Measurements from ENCODE around the gene ZFP36L1. TPM values are rescaled to one million over a fixed set of nuclear protein-coding genes. Genes with fewer than 3 reads are reported as not detected.

Gene ZFP36L1
- total RNA-seq, 1 donor from 2014 or later = 180 TPM

DNA sequence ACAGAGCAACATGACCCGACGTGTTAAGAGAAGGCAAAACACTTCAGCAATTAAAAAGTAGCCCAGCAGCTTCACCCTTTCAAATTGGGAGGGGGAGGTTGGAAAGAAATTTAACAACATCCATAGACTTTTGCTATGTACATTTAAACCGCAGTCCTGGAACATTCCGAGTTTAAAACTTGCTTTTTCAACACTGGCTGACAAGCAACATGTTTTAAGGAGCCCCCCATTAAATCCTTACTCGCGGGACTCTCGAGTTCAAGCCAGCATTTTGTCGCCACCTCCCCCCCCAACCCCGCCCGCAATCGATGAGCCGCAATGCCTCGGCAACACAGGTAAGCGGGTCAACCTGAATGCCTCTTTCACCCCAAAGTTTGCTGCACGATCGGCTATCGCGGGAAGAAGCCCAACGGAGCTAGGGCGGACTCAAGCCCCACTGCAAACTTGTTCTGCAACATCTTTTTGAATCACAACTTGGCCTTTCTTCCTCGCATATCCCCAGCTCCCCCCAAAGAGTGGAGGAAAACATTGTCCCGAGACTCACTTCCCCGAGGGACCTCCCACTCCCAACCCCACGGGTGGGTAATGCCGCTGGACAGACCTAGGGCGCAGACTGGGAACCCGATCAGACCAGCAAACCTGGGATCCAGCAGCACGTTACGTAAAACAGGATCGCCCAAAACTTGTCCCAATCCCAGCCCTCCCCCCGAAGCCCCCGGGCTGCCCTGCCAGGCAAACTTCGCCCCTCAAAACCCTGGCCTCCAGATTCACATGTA lies 777 bp downstream of the ZFP36L1 start:
- Mint-ChIP-seq H3K27me3 (ENCODE audit: low read depth) (no peaks in the 10 kb centered on the region), H3K4me3 (ENCODE audit: unreplicated experiment) (peak overlapping the region; percentile 90), H3K27ac (ENCODE audit: unreplicated experiment) (peak overlapping the region; percentile 99), H3K4me1 (ENCODE audit: low read depth) (peaks cover 62% of the 10 kb centered on the region), H3K36me3 (ENCODE audit: low read depth) (peaks cover 38% of the 10 kb centered on the region), H3K9me3 (ENCODE audit: low read depth) (no peaks in the 10 kb centered on the region)
- TF ChIP-seq, protein P1, sequence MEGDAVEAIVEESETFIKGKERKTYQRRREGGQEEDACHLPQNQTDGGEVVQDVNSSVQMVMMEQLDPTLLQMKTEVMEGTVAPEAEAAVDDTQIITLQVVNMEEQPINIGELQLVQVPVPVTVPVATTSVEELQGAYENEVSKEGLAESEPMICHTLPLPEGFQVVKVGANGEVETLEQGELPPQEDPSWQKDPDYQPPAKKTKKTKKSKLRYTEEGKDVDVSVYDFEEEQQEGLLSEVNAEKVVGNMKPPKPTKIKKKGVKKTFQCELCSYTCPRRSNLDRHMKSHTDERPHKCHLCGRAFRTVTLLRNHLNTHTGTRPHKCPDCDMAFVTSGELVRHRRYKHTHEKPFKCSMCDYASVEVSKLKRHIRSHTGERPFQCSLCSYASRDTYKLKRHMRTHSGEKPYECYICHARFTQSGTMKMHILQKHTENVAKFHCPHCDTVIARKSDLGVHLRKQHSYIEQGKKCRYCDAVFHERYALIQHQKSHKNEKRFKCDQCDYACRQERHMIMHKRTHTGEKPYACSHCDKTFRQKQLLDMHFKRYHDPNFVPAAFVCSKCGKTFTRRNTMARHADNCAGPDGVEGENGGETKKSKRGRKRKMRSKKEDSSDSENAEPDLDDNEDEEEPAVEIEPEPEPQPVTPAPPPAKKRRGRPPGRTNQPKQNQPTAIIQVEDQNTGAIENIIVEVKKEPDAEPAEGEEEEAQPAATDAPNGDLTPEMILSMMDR (IDR thresholded peaks at IDR 0.05) = no peak
- no peak for DNase-seq (ENCODE audit: low spot score)

DNA sequence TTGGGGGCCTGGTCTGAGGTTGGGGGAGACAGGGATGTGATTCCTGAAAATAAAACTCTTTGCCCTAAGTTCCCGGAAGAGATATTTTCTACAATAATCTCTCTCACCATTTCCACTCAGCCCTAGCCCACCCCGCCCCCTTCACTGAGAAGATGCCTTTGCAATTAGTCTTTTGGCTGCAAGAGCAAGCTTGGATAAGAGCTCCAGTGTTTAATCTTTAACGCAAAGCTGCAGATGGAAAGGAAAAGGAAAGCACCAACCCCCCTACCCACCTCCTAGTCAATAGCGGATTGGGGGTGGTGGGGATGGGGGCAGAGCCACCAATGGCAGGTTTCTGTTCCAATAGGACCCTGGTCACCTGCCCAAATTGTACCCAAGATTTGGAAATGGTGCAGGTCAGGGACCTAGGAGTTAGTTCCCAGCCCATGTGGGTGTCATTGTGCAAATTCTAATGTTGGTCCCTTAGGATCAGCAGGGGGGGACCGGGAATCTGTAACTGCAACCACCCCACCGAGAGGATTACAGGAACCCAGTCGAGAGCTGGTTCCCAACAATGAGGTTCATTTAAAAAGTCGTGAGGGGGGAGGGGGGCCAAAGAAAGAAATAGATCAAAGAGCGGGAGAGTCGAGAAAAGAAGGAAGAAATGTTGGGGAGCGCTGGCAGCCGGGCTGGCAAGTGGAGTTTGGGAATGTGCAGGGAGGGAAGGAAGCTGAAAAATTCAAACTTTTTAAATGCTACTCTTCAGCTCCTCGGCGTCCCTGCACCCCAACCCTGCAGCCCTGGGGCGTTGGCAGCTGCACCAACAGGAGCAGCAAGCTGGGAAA lies 1.6 kb downstream of the ZFP36L1 start:
- Mint-ChIP-seq H3K27me3 (ENCODE audit: low read depth) (no peaks in the 10 kb centered on the region), H3K27ac (ENCODE audit: unreplicated experiment) (peak overlapping the region; percentile 99), H3K36me3 (ENCODE audit: low read depth) (peaks cover 40% of the 10 kb centered on the region), H3K9me3 (ENCODE audit: low read depth) (no peaks in the 10 kb centered on the region), H3K4me1 (ENCODE audit: low read depth) (peaks cover 62% of the 10 kb centered on the region), H3K4me3 (ENCODE audit: unreplicated experiment) (peak overlapping the region; percentile 90)
- TF ChIP-seq, protein P1 (IDR thresholded peaks at IDR 0.05) = no peak
- no peak for DNase-seq (ENCODE audit: low spot score)

DNA sequence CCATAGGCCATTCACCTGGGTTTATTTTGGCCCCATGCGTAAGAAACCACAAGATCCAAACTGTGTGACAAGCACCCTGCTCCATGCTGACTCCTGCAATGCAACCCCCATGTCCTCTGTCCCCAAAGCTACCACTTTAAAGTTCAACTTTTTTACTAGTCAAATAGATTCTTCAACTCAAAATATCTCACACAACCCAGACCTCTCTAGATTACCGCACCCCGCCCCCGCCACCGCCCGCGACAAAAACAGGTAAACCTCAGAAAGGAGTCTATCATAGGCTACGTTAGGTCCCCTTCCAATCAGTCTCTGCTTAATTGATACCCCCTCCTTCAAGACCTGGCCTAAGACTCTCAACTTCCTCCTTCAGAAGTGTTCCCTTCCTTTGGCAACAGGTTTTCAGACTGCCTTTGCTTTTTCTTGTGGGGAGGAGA lies 2.2 kb downstream of the ZFP36L1 start:
- DNase-seq (ENCODE audit: low spot score) = no peak

DNA sequence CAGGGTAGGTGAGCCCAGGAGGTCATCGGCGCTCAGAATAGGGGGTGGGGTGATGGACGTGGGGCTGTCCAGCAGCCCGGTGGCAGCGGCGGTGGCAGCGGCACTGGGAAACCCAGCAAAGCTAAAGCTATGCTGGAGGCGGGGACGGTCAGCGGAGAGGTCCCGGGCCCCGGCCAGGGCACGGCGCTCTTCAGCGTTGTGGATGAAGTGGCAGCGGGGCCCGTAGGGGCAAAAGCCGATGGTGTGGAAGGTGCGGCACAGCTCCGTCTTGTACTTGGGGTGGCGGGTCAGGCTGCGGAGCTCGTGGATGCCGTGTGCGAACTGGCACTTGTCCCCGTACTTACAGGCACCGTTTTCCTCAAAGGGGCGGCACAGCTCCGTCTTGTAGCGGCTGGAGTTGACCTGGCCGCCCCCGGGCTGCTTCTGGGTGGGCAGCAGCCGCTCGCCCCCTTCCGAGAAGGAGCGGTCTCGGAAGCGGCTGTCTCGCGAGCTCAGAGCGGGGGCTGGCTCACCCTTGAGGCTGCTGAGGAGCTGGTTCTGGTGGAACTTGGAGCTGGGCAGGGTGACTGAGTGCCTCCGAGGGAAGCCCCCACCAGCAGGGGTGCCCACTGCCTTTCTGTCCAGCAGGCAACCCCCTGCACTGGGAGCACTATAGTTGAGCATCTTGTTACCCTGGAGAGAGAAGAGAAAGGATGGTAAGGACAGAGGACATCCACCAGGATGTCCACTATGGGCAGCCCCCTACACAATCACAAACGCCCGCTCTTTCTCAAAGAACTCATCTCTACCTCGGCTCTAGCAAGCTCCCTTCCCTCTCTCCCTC lies 2.8 kb downstream of the ZFP36L1 start:
- Mint-ChIP-seq H3K4me1 (ENCODE audit: low read depth) (peaks cover 67% of the 10 kb centered on the region), H3K4me3 (ENCODE audit: unreplicated experiment) (peak overlapping the region; percentile 90), H3K9me3 (ENCODE audit: low read depth) (no peaks in the 10 kb centered on the region), H3K36me3 (ENCODE audit: low read depth) (peaks cover 40% of the 10 kb centered on the region), H3K27me3 (ENCODE audit: low read depth) (no peaks in the 10 kb centered on the region), H3K27ac (ENCODE audit: unreplicated experiment) (peak overlapping the region; percentile 99)
- no peak for DNase-seq (ENCODE audit: low spot score)
- TF ChIP-seq, protein P1 (IDR thresholded peaks at IDR 0.05) = peak; percentile 4

More for the DNA sequence above, 2.2 kb downstream of the ZFP36L1 start:
- peaks cover 40% of the 10 kb centered on the region for H3K36me3 Mint-ChIP-seq (ENCODE audit: low read depth)
- peak overlapping the region; percentile 99 for H3K27ac Mint-ChIP-seq (ENCODE audit: unreplicated experiment)
- TF ChIP-seq, protein P1 (IDR thresholded peaks at IDR 0.05) = no peak
- no peaks in the 10 kb centered on the region for H3K9me3 Mint-ChIP-seq (ENCODE audit: low read depth)
- H3K27me3 Mint-ChIP-seq (ENCODE audit: low read depth) = no peaks in the 10 kb centered on the region
- peaks cover 63% of the 10 kb centered on the region for H3K4me1 Mint-ChIP-seq (ENCODE audit: low read depth)
- peak overlapping the region; percentile 90 for H3K4me3 Mint-ChIP-seq (ENCODE audit: unreplicated experiment)
